NCI-H2196 treated with DMSO at 0.1 percent for 48 hours (cell line): Measurements from ENCODE around the gene ENTPD5.
"Not testable (repeated sequence)": the region's sequence is repeated elsewhere in the genome, so short reads cannot be mapped to it uniquely, and the experiment has no call there.

Experiments
- DNase-seq: peaks from one replicate; lab custom pipeline; 2025; ENCODE audit not compliant: unreplicated experiment; lab: John Stamatoyannopoulos, UW

The ENTPD5 gene

DNA sequence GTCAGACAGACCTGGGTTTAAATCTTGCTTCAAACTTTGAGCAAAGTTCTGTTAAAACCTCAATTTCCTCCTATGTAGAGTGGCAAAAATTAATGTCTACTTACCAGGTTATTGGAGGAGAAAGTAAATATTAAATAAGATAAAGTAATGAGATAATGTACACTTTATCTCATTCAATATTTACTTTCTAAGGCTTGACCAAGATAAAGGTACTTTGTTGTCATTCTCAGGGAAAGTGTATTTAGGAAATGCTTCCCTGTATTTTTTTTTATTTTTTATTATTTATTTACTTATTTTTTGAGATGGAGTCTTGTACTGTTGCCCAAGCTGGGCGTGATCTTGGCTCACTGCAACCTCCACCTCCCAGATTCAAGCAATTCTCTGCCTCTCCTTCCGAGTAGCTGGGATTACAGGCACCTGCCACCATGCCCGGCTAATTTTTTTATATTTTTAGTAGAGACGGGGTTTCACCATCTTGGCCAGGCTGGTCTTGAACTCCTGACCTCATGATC, 73.9 kb downstream of the ENTPD5 start:
- no peak for DNase-seq

DNA sequence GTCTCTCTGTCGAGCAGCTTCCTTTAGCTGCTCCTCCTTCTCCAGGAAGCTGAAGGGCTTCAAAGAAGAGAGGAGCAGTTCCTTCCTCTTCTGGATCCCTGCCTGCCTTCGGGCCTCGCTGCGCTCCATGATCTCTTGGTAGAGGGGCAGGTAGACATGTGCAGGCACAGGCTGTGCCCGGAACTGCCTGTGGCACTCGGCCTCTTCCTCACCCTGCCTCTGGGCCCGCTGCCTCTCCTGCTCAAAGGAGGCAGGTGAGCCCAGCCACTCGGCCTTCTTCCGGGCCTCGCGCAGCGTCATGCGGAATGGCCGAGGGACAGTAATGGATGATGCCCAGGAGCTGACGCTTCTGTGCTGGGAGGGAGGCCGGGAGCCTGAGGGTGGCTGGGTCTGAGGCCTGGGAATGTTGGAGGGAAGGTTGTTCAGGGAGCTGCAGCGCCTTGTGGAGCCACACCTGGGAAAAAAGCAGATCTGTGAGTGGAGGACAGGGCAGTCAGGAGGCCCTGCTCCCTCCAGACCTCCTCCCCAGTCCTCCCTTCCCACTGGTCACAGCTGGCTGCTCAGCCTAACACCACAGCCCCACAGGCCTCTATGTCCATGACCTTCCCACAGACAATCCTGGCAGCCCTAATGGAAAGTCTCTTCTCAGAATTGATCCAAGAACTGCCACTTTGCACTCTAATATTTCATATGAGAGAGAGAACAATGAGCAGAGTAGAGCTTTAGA, 74.5 kb downstream of the ENTPD5 start:
- DNase-seq: no peak

DNA sequence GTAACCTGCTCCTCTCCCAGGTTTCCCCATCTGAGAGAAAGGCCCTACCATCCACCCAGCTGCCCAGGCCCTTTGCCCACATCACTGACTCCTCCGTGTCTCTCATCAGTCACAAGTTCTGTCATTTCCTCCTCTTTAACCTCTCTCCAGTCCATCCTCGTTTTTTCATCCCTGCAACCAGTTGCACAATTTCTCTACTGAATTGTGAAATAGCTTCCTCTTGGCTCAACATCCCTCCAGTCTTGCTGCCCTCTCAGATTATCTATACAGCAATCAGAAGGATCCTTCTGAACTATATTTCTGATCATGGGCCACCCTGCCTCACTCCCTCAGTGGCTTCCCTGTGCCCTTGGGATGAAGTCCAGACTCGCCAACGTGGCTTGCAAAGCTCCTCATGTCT, 76.0 kb downstream of the ENTPD5 start:
- no peak for DNase-seq

DNA sequence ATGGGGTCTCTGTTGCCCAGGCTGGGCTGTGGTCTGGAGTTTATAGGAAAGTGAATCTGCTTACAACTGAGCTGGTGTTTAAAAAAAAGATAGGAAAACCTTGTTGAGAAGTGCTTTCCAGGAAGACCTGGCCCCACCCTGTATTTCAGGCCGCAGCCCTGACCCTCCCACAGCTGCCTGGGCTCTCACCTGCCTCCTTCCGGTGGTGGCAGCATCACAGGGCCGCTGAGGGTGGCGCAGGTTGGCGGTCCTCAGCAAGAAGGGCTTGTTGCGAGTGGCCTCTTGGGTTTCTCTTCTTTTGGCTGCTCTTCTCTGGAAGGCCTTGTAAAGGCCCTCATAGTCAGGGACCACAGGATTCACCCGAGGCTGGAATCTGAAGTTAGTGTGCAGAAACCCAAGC, 76.9 kb downstream of the ENTPD5 start:
- no peak for DNase-seq

DNA sequence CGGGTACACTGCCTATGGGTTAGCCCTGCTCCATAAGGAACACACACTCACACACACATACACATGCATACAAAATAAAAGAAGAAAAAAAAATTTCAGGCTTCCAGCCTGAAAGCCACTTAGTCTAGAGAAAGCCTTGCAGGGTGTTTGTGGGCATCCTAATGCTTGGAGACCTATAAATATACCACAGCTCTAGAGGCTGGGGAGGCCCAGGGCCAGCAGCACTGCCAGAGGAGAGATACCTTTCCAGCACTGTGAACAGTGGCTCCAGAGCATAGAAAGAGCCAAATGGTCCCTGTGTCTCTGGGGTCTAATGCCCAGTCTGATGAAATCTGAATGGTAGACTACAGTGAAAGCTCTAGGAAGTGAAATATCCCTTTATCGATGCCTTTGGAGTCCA, 82.1 kb downstream of the ENTPD5 start:
- no peak for DNase-seq

DNA sequence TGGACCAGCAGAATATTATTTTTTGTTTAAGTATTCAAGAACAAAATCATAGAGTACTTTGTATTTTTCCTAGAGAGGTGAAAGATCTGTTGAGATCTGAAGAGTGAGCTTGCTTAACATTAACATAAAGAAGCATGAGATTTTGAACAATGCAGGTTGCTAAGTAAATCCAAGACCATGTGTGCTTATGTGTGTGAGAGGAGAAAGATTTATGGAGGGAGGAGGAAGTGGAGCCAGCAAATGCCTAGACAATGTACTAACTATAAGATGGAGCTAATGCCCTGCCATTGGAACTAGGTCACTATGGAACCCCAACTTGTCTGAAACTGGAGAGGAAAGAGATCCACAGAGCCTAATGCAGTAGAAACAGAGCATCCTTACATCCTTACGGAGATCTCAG, 82.5 kb downstream of the ENTPD5 start:
- DNase-seq: no peak

DNA sequence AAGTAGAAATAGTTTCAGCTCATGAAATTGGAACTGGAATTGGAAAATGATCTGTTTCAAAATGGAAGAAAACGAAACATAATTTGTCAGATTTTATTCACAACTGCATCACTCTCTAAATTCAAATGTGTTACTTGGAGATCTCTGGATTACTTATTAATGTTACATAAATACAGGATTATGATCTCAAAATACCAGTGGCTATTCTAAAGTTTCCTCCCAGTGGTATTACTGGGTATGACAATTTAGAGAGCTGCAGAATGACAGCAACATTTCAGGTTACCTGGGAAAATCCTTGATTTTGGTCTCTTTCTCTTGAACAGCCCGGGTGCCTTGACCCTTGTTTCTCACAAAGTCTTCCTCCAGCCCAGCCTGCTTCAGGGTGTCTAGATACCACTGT, 83.4 kb downstream of the ENTPD5 start:
- no peak for DNase-seq

DNA sequence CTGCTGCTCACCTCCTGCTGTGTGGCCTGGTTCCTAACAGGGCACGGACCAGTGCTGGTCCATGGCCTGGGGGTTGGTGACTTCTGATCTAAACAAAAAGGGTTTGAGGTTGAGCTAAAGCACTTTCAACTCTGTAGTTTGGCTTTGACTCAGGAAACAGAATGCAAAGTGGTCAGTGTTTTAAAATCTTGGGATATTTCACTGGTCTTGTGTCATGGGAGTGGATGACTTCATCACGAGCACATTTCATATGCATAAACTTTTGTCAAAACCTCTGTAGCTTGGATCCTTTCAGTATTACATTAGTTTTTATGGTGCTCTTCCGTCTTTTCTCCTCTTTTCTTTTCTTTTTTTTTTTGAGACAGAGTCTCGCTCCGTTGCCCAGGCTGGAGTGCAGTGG, 94.8 kb downstream of the ENTPD5 start:
- no peak for DNase-seq

DNA sequence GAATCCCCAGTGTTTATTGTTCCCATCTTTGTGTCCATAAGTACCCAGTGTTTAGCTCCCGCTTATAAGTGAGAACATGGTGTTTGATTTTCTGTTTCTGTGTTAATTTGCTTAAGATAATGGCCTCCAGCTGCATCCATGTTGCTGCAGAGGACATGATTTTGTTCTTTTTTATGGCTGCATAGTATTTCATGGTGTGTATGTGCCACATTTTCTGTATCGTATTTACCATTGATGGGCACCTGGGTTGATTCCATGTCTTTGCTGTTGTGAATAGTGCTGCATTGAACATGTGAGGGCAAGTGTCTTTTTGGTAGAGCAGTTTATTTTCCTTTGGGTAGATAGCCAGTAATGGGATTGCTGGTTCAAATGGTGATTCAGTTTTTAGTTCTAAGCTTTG, 99.6 kb downstream of the ENTPD5 start:
- not testable (repeated sequence) for DNase-seq

DNA sequence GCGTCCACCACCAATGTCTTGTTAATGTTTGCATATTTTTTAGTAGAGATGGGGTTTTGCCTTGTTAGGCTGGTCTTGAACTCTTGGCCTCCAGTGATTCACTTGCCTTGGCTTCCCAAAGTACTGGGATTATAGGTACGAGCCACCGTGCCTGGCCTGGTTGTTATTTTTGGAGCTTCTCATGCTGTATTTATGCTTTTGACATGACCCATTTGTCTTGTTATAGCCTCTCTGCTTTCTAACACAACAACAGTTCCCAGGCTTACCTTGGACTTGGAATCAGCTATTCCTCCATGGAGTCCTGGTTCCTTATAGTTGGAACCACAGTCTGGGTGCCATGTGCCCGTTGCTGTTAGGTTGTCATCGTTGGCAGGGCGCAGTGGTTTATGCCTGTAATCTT, 102.8 kb downstream of the ENTPD5 start:
- no peak for DNase-seq

DNA sequence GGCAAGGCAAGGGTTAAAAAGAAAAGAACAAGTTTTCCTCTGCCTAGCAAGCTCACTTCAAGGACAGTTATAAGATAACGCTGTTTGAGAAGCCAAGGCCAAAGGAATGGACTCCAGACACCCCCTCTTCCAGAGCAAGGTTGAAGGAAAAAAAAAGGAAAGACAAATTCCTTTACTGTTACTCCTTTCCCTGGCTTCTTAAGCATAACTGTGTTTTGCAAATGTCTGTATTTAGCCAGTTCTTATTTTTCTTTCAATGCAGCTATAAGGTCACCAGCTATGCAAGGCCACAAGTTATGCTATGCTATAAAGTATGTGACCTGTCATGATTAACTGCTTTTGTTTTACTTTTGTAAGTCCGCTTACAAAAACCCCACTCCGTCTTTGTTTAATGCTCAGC, 105.8 kb downstream of the ENTPD5 start:
- DNase-seq: no peak

DNA sequence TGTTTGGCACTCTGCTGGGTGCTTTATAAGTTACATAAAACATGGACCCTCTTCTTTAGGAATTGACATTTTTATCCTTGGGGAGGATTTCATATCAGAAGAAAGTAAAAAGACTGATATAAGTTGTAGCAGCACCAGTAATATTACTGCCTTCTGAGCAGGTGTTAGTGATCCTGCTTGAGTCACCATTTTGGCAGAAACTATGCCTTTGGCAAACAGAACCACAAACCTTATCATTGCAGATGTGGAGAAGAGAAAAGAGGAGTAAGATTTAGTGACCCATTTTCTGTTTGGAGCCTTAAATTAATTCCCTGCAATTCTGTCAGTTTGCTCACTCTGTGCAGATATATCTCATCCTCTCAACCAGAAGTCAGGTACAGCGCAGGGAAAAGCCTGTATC, 109.4 kb downstream of the ENTPD5 start:
- DNase-seq: no peak
